Ovary (tissue), 9 donors: ENCODE results near the gene ATP13A3. TPM values are rescaled to one million over a fixed set of nuclear protein-coding genes. Genes with fewer than 3 reads are reported as not detected.

Experiments
- DNase-seq, 5 donors: peaks; one replicate each; pipeline ENCODE4 v3.0.0-alpha.2; 2019 to 2020
- H3K27ac ChIP-seq, 2 donors: fragments of 200-600 bp; one replicate each; pipeline versions ENCODE4 v1.5.1 to v1.8.0; 2019 to 2022
- H3K27me3 ChIP-seq: fragments of 200-600 bp; one replicate; pipeline ENCODE4 v1.8.0; 2022
- H3K36me3 ChIP-seq: fragments of 200-600 bp; sonication (generic); one replicate; pipeline ENCODE4 v1.5.1; 2019
- H3K4me1 ChIP-seq: one replicate; pipeline ENCODE4 v1.8.1; 2013; ENCODE audit warnings: mild to moderate bottlenecking, moderate library complexity; ENCODE audit not compliant: insufficient read depth
- H3K4me3 ChIP-seq: fragments of 200-600 bp; sonication (generic); one replicate; pipeline ENCODE4 v1.5.1; 2017
- H3K9me3 ChIP-seq, 2 donors: fragments of 200-600 bp in 1 of 2; sonication (generic) in 1 of 2; one replicate each; pipeline versions ENCODE4 v1.5.1 to v1.8.1; 2013 to 2019; ENCODE audit warnings: mild to moderate bottlenecking in 1 of 2, moderate library complexity in 1 of 2
- EP300 ChIP-seq: sonication (generic); formaldehyde crosslinking; IDR thresholded peaks from one replicate; pipeline ENCODE4 v1.6.1; 2017; ENCODE audit warnings: antibody characterized with exemption
- POLR2A ChIP-seq: fragments of 450-650 bp; IDR thresholded peaks from one replicate; pipeline ENCODE4 v1.6.1; 2017; ENCODE audit warnings: antibody characterized with exemption, mild to moderate bottlenecking, moderate library complexity
- WGBS, 3 donors: extraction: QIAGEN DNeasy Blood & Tissue Kit in 1 of 3; methylation state at CpG; one replicate each; pipeline versions ENCODE4 v1.1.5 to v1.1.7; 2013 to 2017; 5-methylcytosine and 5-hydroxymethylcytosine counted together
- intact Hi-C, 4 donors: fragments of 100-400 bp; cut with DNase I; formaldehyde crosslinking; loops; one replicate each; pipeline versions ENCODE4 v1.11.0 to v1.15.1; 2022 to 2023
- polyA plus RNA-seq, 2 donors: library from polyadenylated mRNA; stranded (reverse); fragments of 200-250 nt in 1 of 2; fragments of 350-450 nt in 1 of 2; fragmentation: Illumina TruSeq in 1 of 2; extraction: RNeasy Lipid Tissue Mini Kit (QIAGEN cat#74804) in 1 of 2; gene quantifications; one replicate each; pipeline ENCODE4 v1.2.3, GENCODE V29; 2013 to 2014
- total RNA-seq, 7 donors: library from RNA; depleted of rRNA in 2 of 7; stranded (reverse); fragments of >200 nt in 2 of 7; fragmentation: NEBNext Ultra II Directional in 3 of 7; extraction: Animal tissue kit (Norgen Biotek cat#: 25700) in 3 of 7; gene quantifications; one replicate each; pipeline versions ENCODE4 v1.1.0 to v1.2.4, GENCODE V29; 2016 to 2023
- TF ChIP-seq, protein P1 (sequence below), 3 donors: fragments of 450-650 bp in 2 of 3; fragments of 200-600 bp in 1 of 3; IDR thresholded peaks; one replicate each; pipeline versions ENCODE4 v1.5.1 to v1.8.0; 2016 to 2022; ENCODE audit warnings: antibody characterized with exemption in 3 of 3, mild to moderate bottlenecking in 1 of 3
- donor health status: DM: no; HTN: no; CAD: no; lungs with moderate emphysema.
- donor health status: DM: no; HTN: no; CAD: no.
- donor health status: Bipolar disorder and iron deficiency.
- donor health status: DM: yes; HTN: yes; CAD: no.
- donor health status: DM: no; HTN: no; CAD: no.
- donor health status: DM: yes; HTN: yes; CAD: no.

The ATP13A3 gene
- total and polyA plus RNA-seq, 9 donors, result 13.7 to 101 (median 52.4) TPM

- DNase-seq, result no peak
- 80 to 87% (median 83%) methylated on average over 4 of the region's 4 CpGs for WGBS, 3 donors
- intact Hi-C loops, result no loop called here
- no peak overlapping the region for H3K27ac ChIP-seq
- no peaks in the 10 kb centered on the region for H3K27me3 ChIP-seq
- TF ChIP-seq EP300 (no peak), POLR2A (no peak)
- TF ChIP-seq, protein P1, sequence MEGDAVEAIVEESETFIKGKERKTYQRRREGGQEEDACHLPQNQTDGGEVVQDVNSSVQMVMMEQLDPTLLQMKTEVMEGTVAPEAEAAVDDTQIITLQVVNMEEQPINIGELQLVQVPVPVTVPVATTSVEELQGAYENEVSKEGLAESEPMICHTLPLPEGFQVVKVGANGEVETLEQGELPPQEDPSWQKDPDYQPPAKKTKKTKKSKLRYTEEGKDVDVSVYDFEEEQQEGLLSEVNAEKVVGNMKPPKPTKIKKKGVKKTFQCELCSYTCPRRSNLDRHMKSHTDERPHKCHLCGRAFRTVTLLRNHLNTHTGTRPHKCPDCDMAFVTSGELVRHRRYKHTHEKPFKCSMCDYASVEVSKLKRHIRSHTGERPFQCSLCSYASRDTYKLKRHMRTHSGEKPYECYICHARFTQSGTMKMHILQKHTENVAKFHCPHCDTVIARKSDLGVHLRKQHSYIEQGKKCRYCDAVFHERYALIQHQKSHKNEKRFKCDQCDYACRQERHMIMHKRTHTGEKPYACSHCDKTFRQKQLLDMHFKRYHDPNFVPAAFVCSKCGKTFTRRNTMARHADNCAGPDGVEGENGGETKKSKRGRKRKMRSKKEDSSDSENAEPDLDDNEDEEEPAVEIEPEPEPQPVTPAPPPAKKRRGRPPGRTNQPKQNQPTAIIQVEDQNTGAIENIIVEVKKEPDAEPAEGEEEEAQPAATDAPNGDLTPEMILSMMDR (IDR thresholded peaks at IDR 0.05), result no peak
- H3K36me3 ChIP-seq, result no peaks in the 10 kb centered on the region
- H3K4me1 ChIP-seq, result no peaks in the 10 kb centered on the region
- H3K4me3 ChIP-seq, result no peak overlapping the region
- H3K9me3 ChIP-seq, result no peaks in the 10 kb centered on the region
These were observed 40.0 kb downstream of the ATP13A3 start for GRCh38 chr3:194446754-194447153.

- WGBS, 3 donors, result 95 to 96% (median 95%) methylated on average over 13 of the region's 13 CpGs
- no peaks in the 10 kb centered on the region for H3K36me3 ChIP-seq
- TF ChIP-seq POLR2A (no peak), EP300 (no peak)
- TF ChIP-seq, protein P1 (IDR thresholded peaks at IDR 0.05), result no peak
- H3K4me1 ChIP-seq, result no peaks in the 10 kb centered on the region
- H3K9me3 ChIP-seq, result no peaks in the 10 kb centered on the region
- no peaks in the 10 kb centered on the region for H3K27me3 ChIP-seq
- intact Hi-C loops, result no loop called here
- DNase-seq, result no peak
- no peak overlapping the region for H3K4me3 ChIP-seq
- no peak overlapping the region for H3K27ac ChIP-seq
These were observed 40.6 kb downstream of the ATP13A3 start for GRCh38 chr3:194446172-194446571.

DNA sequence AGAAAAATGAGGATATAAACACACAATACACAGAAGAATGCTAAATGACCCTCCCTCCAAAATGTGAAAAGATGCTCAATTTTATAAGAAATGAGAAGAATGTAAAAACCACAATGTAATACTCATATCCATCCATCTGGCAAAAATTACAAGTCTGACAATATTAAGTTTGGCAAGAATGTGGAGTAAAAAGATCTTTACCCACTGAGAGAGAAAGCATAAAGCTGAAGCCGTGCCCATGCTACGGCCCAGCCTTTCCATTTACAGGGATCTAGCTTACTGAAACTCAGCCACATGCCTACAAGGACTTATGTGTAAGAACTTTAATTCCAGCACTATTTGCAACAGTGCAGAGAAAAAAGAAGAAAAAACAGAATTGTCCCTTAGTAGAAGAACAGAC lies 42.9 kb downstream of the ATP13A3 start:
- intact Hi-C loops, result no loop called here
- no peak for DNase-seq
- Histone ChIP-seq H3K27me3 (no peaks in the 10 kb centered on the region), H3K4me3 (no peak overlapping the region), H3K4me1 (no peaks in the 10 kb centered on the region), H3K27ac (no peak overlapping the region), H3K9me3 (no peaks in the 10 kb centered on the region), H3K36me3 (no peaks in the 10 kb centered on the region)
- WGBS, 3 donors, result 87 to 96% (median 90%) methylated on average over 2 of the region's 2 CpGs
- TF ChIP-seq, protein P1 (IDR thresholded peaks at IDR 0.05), result no peak
- no peak for TF ChIP-seq POLR2A
- no peak for TF ChIP-seq EP300

DNA sequence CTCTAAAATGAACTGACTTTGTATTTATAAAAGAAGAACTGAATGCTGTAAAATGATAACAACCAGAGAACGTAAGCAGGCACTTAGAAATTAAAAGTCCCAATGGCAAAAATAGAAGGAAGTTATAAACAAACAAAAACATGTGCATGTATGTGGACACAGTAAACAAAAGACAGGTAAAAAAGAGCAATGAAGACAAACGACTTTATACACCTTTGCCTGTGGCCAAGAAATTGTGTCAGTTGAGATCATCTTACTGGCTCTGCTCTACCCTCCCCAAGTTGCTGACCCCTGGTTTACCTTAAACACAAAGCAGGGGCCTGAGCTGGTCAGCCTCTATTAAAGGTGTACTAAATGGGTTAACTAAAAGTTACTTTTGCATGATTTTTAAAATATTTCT lies 46.0 kb downstream of the ATP13A3 start:
- Histone ChIP-seq H3K27me3 (no peaks in the 10 kb centered on the region), H3K4me3 (no peak overlapping the region), H3K27ac (no peak overlapping the region), H3K4me1 (no peaks in the 10 kb centered on the region), H3K36me3 (no peaks in the 10 kb centered on the region), H3K9me3 (no peaks in the 10 kb centered on the region)
- WGBS, 3 donors, result 34 to 61% (median 36%) methylated on average over 2 of the region's 2 CpGs
- intact Hi-C loops, result no loop called here
- DNase-seq, result no peak
- no peak for TF ChIP-seq POLR2A
- no peak for TF ChIP-seq EP300
- TF ChIP-seq, protein P1 (IDR thresholded peaks at IDR 0.05), result no peak
